H9 (cell line): ENCODE data around the gene SEPHS1. TPM values are rescaled to one million over a fixed set of nuclear protein-coding genes. Genes with fewer than 3 reads are reported as not detected.

Experiments used
- DNase-seq: peaks from one replicate; pipeline ENCODE4 v3.0.0-alpha.2; 2017
- H2AFZ ChIP-seq: one replicate; pipeline ENCODE4 v1.6.1; 2013; ENCODE audit warnings: mild to moderate bottlenecking, low read length, control low read depth, moderate library complexity
- H2AK5ac ChIP-seq: 2 replicates; pipeline ENCODE4 v1.6.1; 2013; ENCODE audit warnings: low read length, control low read depth, mixed read lengths; ENCODE audit not compliant: insufficient read length
- H2BK120ac ChIP-seq: one replicate; pipeline ENCODE4 v1.6.1; 2013; ENCODE audit warnings: low read depth, mild to moderate bottlenecking, low read length, control low read depth, inconsistent platforms; ENCODE audit not compliant: poor library complexity, severe bottlenecking
- H2BK12ac ChIP-seq: 2 replicates; pipeline ENCODE4 v1.6.1; 2013; ENCODE audit warnings: low read length, control low read depth, mixed read lengths, low read depth; ENCODE audit not compliant: insufficient read length
- H2BK15ac ChIP-seq: 2 replicates; pipeline ENCODE4 v1.6.1; 2013; ENCODE audit warnings: low read depth, low read length, control low read depth
- H2BK20ac ChIP-seq: one replicate; pipeline ENCODE4 v1.6.1; 2013; ENCODE audit warnings: low read depth, mild to moderate bottlenecking, low read length, control low read depth, inconsistent platforms; ENCODE audit not compliant: poor library complexity, severe bottlenecking
- H2BK5ac ChIP-seq: 2 replicates; pipeline ENCODE4 v1.6.1; 2013; ENCODE audit warnings: low read length, control low read depth, mixed read lengths; ENCODE audit not compliant: insufficient read length
- H3K14ac ChIP-seq: 2 replicates; pipeline ENCODE4 v1.6.1; 2013; ENCODE audit warnings: low read length, control low read depth; ENCODE audit not compliant: insufficient read depth
- H3K18ac ChIP-seq: 2 replicates; pipeline ENCODE4 v1.6.1; 2013; ENCODE audit warnings: low read depth, mild to moderate bottlenecking, mixed read lengths, low read length, control low read depth; ENCODE audit not compliant: insufficient read length
- H3K23ac ChIP-seq: 2 replicates; pipeline ENCODE4 v1.6.1; 2013; ENCODE audit warnings: low read length, control low read depth, mixed read lengths, low read depth; ENCODE audit not compliant: insufficient read length
- H3K23me2 ChIP-seq: 2 replicates; pipeline ENCODE4 v1.6.1; 2013; ENCODE audit warnings: low read depth, mild to moderate bottlenecking, mixed read lengths, low read length, control low read depth; ENCODE audit not compliant: insufficient read length, poor library complexity, severe bottlenecking
- H3K27ac ChIP-seq: 2 replicates; pipeline ENCODE4 v1.5.1; 2013; ENCODE audit warnings: low read length, control low read depth, mixed read lengths, low read depth; ENCODE audit not compliant: insufficient read length
- H3K27me3 ChIP-seq: 2 replicates; pipeline ENCODE4 v1.6.1; 2013; ENCODE audit warnings: low read length, control low read depth, inconsistent platforms; ENCODE audit not compliant: insufficient read depth
- H3K4ac ChIP-seq: 2 replicates; pipeline ENCODE4 v1.6.1; 2013; ENCODE audit warnings: low read depth, mild to moderate bottlenecking, control low read depth, inconsistent platforms, low read length, moderate library complexity
- H3K4me1 ChIP-seq: 2 replicates; pipeline ENCODE4 v1.6.1; 2013; ENCODE audit warnings: low read length, control low read depth, inconsistent platforms; ENCODE audit not compliant: insufficient read depth
- H3K4me2 ChIP-seq: 2 replicates; pipeline ENCODE4 v1.6.1; 2013; ENCODE audit warnings: low read length, control low read depth, mixed read lengths; ENCODE audit not compliant: insufficient read length, insufficient read depth
- H3K56ac ChIP-seq: 2 replicates; pipeline ENCODE4 v1.6.1; 2013; ENCODE audit warnings: low read depth, mild to moderate bottlenecking, mixed read lengths, low read length, control low read depth; ENCODE audit not compliant: insufficient read length
- H3K79me1 ChIP-seq: 2 replicates; pipeline ENCODE4 v1.6.1; 2013; ENCODE audit warnings: low read depth, mild to moderate bottlenecking, moderate library complexity, low read length, control low read depth, inconsistent platforms; ENCODE audit not compliant: insufficient read depth, poor library complexity, severe bottlenecking
- H3K79me2 ChIP-seq: 2 replicates; pipeline ENCODE4 v1.6.1; 2013; ENCODE audit warnings: low read length, control low read depth, inconsistent platforms; ENCODE audit not compliant: insufficient read depth
- H3K9ac ChIP-seq: 2 replicates; pipeline ENCODE4 v1.6.1; 2013; ENCODE audit warnings: low read length, control low read depth, mixed read lengths; ENCODE audit not compliant: insufficient read length; ENCODE audit errors: extremely low read depth
- H3K9me3 ChIP-seq: one replicate; pipeline ENCODE4 v1.6.1; 2013; ENCODE audit warnings: low read depth, low read length, inconsistent platforms; ENCODE audit not compliant: control insufficient read depth
- H3T11ph ChIP-seq: one replicate; pipeline ENCODE4 v1.6.1; 2013; ENCODE audit warnings: mild to moderate bottlenecking, low read length, control low read depth, inconsistent platforms
- H4K20me1 ChIP-seq: one replicate; pipeline ENCODE4 v1.6.1; 2013; ENCODE audit not compliant: control insufficient read depth, insufficient read length, insufficient read depth
- H4K5ac ChIP-seq: 2 replicates; pipeline ENCODE4 v1.6.1; 2013; ENCODE audit warnings: low read depth, mild to moderate bottlenecking, mixed read lengths, low read length, control low read depth; ENCODE audit not compliant: insufficient read length
- H4K8ac ChIP-seq: replicated peaks from 2 replicates; pipeline ENCODE4 v1.6.1; 2013; ENCODE audit warnings: low read length, control low read depth, mixed read lengths, low read depth; ENCODE audit not compliant: insufficient read length
- H4K91ac ChIP-seq: 2 replicates; pipeline ENCODE4 v1.6.1; 2013; ENCODE audit warnings: low read depth, mild to moderate bottlenecking, moderate library complexity, mixed read lengths, low read length, control low read depth; ENCODE audit not compliant: insufficient read length
- H3K27ac Mint-ChIP-seq, 3 experiments: 2 replicates in 2 of 3; 3 replicates in 1 of 3; pipeline ENCODE4 v1.8.0; 2020 to 2021; ENCODE audit warnings: mixed read lengths in 3 of 3, mild to moderate bottlenecking in 1 of 3, moderate library complexity in 1 of 3
- H3K27me3 Mint-ChIP-seq: 2 replicates; pipeline ENCODE4 v1.8.0; 2021; ENCODE audit warnings: low read depth, mild to moderate bottlenecking, moderate library complexity, mixed read lengths
- H3K36me3 Mint-ChIP-seq, 3 experiments: 2 replicates in 2 of 3; 3 replicates in 1 of 3; pipeline ENCODE4 v1.8.0; 2020 to 2021; ENCODE audit warnings: low read depth in 3 of 3, mixed read lengths in 3 of 3; ENCODE audit not compliant: insufficient read depth in 1 of 3
- H3K4me1 Mint-ChIP-seq, 2 experiments: 2 replicates each; pipeline ENCODE4 v1.8.0; 2020; ENCODE audit warnings: mixed read lengths in 2 of 2
- H3K4me3 Mint-ChIP-seq, 2 experiments: 2 replicates in 1 of 2; 3 replicates in 1 of 2; pipeline ENCODE4 v1.8.0; 2020 to 2021; ENCODE audit warnings: mild to moderate bottlenecking in 2 of 2, mixed read lengths in 2 of 2, moderate library complexity in 1 of 2
- H3K9me3 Mint-ChIP-seq, 2 experiments: 2 replicates in 1 of 2; 3 replicates in 1 of 2; pipeline ENCODE4 v1.8.0; 2020; ENCODE audit warnings: mild to moderate bottlenecking in 2 of 2, mixed read lengths in 2 of 2, moderate library complexity in 1 of 2
- CTCF ChIP-seq: fragments of 200-600 bp; sonication (generic); conservative IDR thresholded peaks from 3 replicates; pipeline ENCODE4 v1.8.0; 2021; ENCODE audit warnings: antibody characterized with exemption, mild to moderate bottlenecking
- WGBS: extraction: QIAGEN DNeasy Blood & Tissue Kit; methylation state at CpG from one replicate; pipeline ENCODE4 v1.1.7; 2013; ENCODE audit warnings: missing lambda C conversion rate, low lambda C conversion rate, mixed read lengths; ENCODE audit not compliant: insufficient read length; ENCODE audit errors: extremely low coverage; 5-methylcytosine and 5-hydroxymethylcytosine counted together
- total RNA-seq: library from RNA; stranded (reverse); gene quantifications from 2 replicates; pipeline ENCODE4 v1.2.1, GENCODE V29; 2021

SEPHS1 gene
- total RNA-seq, 1 experiment from 2014 or later = 366 TPM

- no peak overlapping the region for H4K5ac ChIP-seq
- H2BK20ac ChIP-seq = no peak overlapping the region
- no peak for DNase-seq
Measured at GRCh38 chr10:13291821-13292773, 56.0 kb downstream of the SEPHS1 start.

More at GRCh38 chr10:13291821-13292773, 56.0 kb downstream of the SEPHS1 start:
- Histone ChIP-seq H2AK5ac (no peak overlapping the region), H3K18ac (no peak overlapping the region), H3K23me2 (no peaks in the 10 kb centered on the region), H2BK120ac (no peak overlapping the region), H3T11ph (no peak overlapping the region), H4K91ac (no peak overlapping the region), H3K27me3 (no peaks in the 10 kb centered on the region), H2BK12ac (no peak overlapping the region), H3K27ac (no peak overlapping the region), H2BK5ac (no peak overlapping the region), H3K4me2 (no peak overlapping the region), H3K4ac (no peak overlapping the region), H3K23ac (no peak overlapping the region), H3K79me1 (no peaks in the 10 kb centered on the region), H3K4me1 (no peaks in the 10 kb centered on the region), H3K56ac (no peak overlapping the region), H3K9me3 (no peaks in the 10 kb centered on the region), H3K14ac (no peak overlapping the region), H2BK15ac (no peak overlapping the region), H3K79me2 (no peaks in the 10 kb centered on the region), H2AFZ (no peak overlapping the region), H4K20me1 (no peaks in the 10 kb centered on the region), H3K9ac (no peak overlapping the region), H4K8ac (no peak overlapping the region)
- H3K9me3 Mint-ChIP-seq = no peaks in the 10 kb centered on the region
- peak overlapping the region in 1 of 3 experiments; percentile 50; a peak in 2 of 7 replicates for H3K27ac Mint-ChIP-seq
- peaks cover 4 to 19% (median 17%) of the 10 kb centered on the region in 3 experiments for H3K36me3 Mint-ChIP-seq
- no peak overlapping the region for H3K4me3 Mint-ChIP-seq
- no peaks in the 10 kb centered on the region for H3K27me3 Mint-ChIP-seq
- 0 out of 4 replicates have a peak, but pooled peaks cover 0 to 3% of the 10 kb centered on the region in 2 experiments for H3K4me1 Mint-ChIP-seq
- no CpG with 5 or more reads among the region's 19 CpGs for whole genome bisulfite sequencing
- no peak for TF ChIP-seq CTCF
